Measurements from ENCODE around the gene IGSF5. TPM values are rescaled to one million over a fixed set of nuclear protein-coding genes. Genes with fewer than 3 reads are reported as not detected.

IGSF5 gene
- total and polyA plus RNA-seq, 12 donors, result 1.2 to 6.2 (median 4.4) TPM

- Histone ChIP-seq H3K27me3 (no peaks in the 10 kb centered on the region), H3K4me1 (no peaks in the 10 kb centered on the region), H3K36me3 (no peaks in the 10 kb centered on the region), H3K4me3 (no peak overlapping the region), H3K9me3 (peaks cover 0 to 5% (median 0%) of the 10 kb centered on the region in 11 donors), H3K27ac (no peak overlapping the region)
- no peak for TF ChIP-seq CTCF (IDR thresholded peaks at IDR 0.05)
- DNase-seq, result no peak
- 89 to 93% methylated on average over 5 of the region's 5 CpGs for WGBS, 2 donors
- intact Hi-C loops (cut with DNase I), result no loop called here
- ATAC-seq, result no peak
These were observed 65.0 kb downstream of the IGSF5 start for GRCh38 chr21:39809936-39810335.

GRCh38 chr21:39812983-39813382 lies 68.0 kb downstream of the IGSF5 start:
- intact Hi-C loops (cut with DNase I), result no loop called here
- Histone ChIP-seq H3K9me3 (peaks cover 0 to 5% (median 0%) of the 10 kb centered on the region in 11 donors), H3K27me3 (no peaks in the 10 kb centered on the region), H3K27ac (no peak overlapping the region), H3K36me3 (no peaks in the 10 kb centered on the region), H3K4me3 (no peak overlapping the region), H3K4me1 (no peaks in the 10 kb centered on the region)
- no peak for TF ChIP-seq CTCF (IDR thresholded peaks at IDR 0.05)
- DNase-seq (no peak), ATAC-seq (no peak)
- 85 to 88% methylated on average over 1 of the region's 1 CpG for whole genome bisulfite sequencing, 2 donors

- Histone ChIP-seq H3K4me1 (no peaks in the 10 kb centered on the region), H3K4me3 (no peak overlapping the region), H3K27ac (no peak overlapping the region), H3K36me3 (no peaks in the 10 kb centered on the region), H3K9me3 (peaks cover 0 to 5% (median 0%) of the 10 kb centered on the region in 11 donors), H3K27me3 (no peaks in the 10 kb centered on the region)
- ATAC-seq (no peak), DNase-seq (no peak)
- WGBS, 2 donors, result 67 to 69% methylated on average over 2 of the region's 2 CpGs
- no peak for TF ChIP-seq CTCF (IDR thresholded peaks at IDR 0.05)
- intact Hi-C loops (cut with DNase I), result no loop called here
These were observed 73.6 kb downstream of the IGSF5 start for GRCh38 chr21:39818557-39818956.

- DNase-seq (no peak), ATAC-seq (no peak)
- Histone ChIP-seq H3K4me3 (no peak overlapping the region), H3K27me3 (no peaks in the 10 kb centered on the region), H3K27ac (no peak overlapping the region), H3K9me3 (no peaks in the 10 kb centered on the region), H3K36me3 (no peaks in the 10 kb centered on the region), H3K4me1 (no peaks in the 10 kb centered on the region)
- 87 to 95% methylated on average over 3 of the region's 3 CpGs for WGBS, 2 donors
- TF ChIP-seq CTCF (IDR thresholded peaks at IDR 0.05), result no peak
- intact Hi-C loops (cut with DNase I), result no loop called here
These were observed 77.1 kb downstream of the IGSF5 start for GRCh38 chr21:39822042-39822441.
